Activated CD4-positive, alpha-beta T cell treated with anti-CD3 and anti-CD28 coated beads, Interleukin-2, Interleukin-4, amounts not matched to agents 100 ng/mL and 50 ng/mL, durations not matched to agents 16 hours and 8 hours (primary cell): Measurements from ENCODE around the gene TECPR2.

ENCODE experiments used
- DNase-seq: peaks from one replicate; pipeline ENCODE4 v3.0.0-alpha.2; 2020; ENCODE audit warnings: low spot score

TECPR2 gene

DNA sequence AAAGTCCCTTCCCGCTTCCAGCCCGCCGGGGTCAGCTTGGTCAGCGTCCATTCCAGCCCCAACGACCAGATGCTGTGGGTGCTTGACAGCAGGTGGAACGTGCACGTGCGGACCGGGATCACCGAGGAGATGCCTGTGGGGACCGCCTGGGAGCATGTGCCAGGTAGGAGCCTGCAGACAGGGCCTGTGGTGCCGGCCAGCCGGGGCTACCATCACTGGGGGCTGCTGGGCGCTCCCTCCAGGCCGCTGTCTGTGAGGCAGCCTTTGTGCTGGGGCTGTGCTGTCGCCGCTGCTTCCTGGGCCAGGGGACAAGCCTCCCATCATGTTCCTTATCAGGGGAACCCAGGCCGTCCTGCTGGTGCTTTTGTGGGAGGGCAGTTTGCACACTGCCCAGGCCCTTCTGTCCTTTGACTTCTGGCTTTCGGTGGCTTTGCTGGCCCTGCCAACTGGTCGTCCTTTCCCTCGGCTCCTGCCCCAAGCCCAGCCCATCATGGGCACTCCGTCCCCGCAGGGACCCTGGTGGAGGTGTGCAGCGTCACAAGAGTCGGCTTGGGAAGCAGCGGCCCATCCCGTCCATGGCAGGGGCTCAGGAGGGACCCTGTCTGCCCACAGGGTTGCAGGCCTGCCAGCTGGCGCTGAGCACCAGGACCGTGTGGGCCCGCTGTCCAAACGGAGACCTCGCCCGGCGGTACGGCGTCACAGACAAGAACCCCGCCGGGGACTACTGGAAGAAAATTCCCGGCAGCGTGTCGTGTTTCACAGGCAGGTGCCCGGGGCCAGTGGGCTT lies 134.4 kb downstream of the TECPR2 start:
- no peak for DNase-seq

DNA sequence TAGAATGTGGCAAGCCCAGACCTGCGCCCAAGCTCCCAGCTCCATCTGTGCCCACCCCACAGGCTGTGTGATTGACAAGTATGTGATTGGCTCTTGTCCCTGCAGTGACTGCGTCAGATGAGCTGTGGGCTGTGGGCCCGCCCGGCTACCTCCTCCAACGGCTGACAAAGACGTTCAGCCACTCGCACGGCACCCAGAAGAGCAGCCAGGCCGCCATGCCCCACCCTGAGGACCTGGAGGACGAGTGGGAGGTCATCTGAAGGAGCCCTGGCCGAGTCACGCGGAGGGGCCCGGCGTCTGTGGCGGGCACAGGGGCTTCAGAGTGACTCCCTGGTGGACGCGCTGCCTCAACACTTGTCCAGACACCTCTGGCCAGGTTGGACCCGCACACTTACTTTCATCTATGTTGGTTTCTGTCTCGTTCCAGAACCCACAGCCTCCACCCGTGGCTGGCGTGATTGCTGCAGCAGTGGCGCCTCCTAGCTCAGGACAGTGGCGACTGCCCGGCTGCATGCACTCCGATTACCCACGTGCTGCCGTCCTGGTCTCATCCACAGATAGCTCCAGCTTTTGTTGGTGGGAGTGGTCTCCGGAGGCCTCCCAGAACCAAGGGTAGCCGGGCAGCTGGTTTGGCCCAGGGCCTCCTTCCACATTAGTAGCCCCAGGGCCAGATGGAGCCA lies 135.4 kb downstream of the TECPR2 start:
- no peak for DNase-seq

DNA sequence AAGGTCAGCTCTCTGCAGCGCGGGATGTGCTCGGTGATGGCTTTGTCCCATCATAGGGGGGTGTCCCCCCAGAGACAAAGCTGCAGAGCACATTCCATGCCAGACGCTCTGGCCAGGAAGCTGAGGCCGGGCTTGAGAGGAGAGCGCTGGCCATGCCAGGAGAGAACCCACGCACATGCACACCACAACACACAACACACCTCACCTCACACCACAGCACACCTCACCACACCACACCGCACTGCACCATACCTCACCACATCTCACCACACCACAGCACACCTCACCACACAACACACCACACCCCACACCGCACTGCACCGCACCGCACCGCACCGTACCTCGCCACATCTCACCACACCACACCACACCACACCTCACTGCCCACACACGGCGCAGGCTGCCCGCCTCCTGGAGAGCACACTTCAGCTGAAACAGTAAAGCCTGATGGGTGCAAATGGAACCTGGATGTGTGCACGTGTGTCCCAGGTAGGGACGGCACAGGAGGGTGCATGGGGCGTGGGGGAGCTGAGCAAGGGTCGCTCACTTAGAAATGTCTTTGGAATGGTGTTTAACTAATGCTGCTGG lies 136.0 kb downstream of the TECPR2 start:
- DNase-seq, result no peak

DNA sequence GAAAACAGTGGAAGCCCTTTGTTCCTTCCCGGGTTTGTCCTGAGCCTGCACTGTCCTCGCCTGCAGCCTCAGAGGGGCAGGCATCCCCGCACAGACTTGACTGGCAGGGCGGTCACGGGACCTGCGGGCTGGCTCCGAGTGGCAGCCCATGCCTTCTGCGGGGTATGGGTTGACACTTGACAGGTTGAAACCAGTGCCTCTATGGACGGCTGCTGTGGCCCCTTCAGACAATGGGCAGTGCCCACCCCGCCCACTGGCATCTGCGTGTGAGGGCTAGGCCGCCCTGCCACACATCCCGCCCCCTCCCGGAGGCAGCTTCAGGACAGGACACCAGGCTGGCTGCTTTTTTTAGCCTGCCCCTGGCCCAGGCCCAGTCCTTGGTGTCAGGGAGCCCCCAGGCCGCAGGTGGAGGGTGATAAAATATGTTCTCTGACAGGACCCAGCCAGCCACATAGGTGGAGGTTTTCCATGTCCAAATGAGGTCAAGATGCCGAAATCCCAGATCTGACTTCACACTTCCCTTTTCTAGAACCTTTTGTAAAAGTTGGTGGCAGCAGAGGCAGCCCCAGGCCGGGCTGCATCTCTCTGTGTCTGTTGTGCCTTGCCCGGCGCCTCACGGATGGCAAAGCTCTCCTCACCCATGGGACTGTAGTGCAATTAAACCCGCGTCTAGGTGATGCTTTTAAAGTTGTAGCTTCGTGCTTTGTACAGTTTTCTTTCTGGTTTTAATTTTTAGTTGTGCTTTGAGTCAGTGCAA lies 136.8 kb downstream of the TECPR2 start:
- no peak for DNase-seq

DNA sequence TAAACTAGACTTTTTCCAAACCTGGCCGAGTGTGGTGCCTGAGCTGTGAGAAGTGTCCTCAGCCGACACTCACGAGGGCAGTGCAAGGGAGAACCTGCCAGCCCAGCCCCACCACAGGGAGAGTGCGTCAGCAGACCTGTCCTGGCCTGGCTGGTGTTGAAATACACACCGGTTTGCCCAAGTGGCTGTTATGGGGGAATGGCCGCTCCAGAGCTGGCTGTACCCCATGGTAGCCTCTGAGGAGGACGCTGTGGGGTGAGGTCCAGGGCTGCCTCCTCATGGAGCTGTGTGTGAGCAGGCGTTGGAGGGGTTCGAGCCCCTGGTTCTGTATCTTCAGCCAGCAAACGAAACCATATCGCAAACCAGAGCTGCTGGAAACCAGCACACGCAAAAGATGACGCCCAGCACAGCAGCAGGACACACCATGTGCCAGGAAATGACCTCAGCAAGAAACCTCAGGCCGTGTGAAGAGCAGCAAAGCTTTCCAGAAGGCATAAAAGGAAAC lies 137.5 kb downstream of the TECPR2 start:
- no peak for DNase-seq

DNA sequence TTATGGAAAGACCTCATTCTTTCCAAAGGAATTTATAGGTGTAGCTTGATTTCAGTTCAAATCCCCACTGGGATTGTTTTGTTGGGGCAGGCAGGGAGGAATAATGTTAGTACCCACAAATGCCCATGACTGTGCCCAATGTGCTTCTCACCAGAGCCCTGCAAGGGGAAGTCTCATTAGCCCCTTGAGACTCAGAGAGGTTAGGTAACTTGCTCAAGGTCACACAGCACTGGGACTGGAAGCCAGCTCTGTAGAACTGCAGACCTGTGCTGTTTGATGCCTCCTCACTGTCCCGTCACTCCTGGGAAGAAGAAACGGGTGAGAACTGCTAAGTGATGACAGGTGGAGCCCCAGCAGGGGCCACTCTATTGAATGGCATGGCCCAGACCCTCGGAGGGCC lies 138.0 kb downstream of the TECPR2 start:
- DNase-seq, result no peak

DNA sequence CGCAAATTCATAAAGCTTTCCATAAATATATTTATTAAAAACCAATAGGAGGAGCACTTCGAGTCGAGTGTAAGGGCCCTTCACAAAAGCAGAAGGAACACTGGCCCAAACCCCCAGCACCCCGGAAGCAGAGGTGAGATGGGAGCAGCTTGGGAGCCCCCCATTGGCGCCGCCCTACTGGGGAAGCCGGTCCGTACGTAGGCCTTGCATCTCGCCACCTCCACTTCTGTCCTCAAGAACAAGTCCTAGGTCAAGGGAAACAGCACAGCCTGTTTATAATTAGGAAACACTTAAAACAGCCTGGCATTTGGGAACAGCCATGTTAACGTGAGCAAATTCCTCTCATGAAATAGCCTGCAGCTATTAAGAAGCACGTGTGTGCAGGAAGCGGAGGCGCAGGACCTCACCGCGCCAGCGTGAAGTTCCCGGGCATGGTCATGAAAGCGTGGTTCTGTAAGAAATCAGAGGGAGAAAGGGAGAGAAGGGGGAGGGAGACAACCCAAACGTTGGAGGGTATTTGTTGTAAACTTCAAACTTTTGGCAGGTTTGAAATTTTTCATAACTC lies 139.1 kb downstream of the TECPR2 start:
- DNase-seq, result no peak

DNA sequence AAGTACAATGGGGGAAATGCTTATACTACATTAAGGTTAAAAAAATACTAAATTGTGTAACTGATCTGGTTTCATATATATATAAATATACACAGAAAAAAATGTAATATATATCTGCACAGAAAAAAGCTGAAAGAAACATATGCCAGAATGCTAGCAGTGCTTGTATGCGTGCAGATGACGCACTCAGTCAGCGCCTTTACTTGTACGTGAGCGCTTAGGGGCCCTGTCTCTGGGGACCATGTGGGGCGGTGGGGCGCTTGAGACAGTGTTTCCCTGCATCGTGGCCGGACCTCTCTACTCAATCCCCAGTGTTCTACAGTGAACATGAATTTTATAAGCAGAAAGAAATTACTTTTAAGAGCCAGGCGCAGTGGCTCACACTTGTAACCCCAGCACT lies 139.8 kb downstream of the TECPR2 start:
- DNase-seq, result no peak

DNA sequence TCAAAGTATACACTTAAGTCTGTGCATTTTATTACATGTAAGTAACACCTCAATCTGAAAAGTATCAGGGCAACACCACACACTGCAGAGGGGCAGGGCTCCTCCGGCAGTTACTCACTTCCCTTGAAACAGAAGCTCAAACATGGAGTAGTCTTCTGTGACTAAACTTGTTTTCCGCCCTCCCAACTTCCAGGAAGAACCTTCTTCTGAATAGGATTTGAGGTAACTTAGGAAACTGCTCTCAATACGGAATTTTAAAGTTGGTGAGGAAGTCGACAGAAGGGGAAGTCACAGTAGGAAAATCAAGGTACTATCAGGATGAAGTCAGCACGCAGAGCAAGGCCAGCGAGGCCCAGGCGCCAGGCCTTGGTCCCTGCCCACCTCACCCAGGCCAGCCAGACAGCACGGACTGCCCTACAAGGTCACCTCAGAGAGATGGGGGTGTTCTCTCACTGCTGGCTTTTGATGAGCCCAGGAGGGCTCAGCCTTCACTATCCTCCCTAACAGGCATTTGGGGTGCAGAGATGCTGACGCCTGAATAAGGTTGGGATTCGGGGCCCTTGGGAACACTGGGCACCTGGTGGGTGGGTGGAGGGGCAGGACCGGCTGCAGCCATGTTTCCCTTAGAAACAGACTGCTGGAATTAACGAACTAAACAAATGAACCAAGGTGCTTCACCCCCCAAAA lies 141.0 kb downstream of the TECPR2 start:
- no peak for DNase-seq

DNA sequence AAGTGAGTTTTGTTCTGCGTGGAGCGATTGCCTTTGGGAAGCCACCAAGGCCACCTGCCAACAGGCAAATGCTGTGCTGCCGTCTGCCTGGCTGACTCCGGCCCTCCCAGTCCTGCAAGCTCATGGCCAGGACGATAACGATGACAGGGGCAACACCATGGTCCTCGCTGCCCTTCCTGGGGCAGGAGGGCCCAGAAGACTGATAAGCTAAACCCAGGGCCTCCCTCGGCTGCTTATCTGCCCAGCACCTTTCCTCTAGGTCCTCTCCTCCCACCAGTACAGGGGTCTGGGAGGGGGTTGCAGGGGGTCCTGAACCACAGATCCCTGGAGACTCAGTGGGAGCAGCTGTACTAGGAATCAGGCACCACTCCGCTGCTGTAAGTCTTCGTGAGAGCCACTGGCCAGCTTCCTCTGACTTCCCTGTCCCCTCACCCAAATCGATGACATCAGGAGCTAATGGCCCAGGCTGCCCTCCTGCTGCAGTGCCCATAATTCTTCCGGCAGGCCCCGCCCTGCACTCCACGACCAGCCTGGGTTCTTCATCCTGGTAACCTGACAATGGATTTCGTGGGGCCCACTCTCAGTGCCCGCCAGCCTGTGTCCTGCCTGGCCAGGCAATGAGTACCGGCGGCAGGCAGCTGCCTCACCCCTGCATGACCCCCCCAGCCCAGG lies 141.7 kb downstream of the TECPR2 start:
- DNase-seq, result no peak

DNA sequence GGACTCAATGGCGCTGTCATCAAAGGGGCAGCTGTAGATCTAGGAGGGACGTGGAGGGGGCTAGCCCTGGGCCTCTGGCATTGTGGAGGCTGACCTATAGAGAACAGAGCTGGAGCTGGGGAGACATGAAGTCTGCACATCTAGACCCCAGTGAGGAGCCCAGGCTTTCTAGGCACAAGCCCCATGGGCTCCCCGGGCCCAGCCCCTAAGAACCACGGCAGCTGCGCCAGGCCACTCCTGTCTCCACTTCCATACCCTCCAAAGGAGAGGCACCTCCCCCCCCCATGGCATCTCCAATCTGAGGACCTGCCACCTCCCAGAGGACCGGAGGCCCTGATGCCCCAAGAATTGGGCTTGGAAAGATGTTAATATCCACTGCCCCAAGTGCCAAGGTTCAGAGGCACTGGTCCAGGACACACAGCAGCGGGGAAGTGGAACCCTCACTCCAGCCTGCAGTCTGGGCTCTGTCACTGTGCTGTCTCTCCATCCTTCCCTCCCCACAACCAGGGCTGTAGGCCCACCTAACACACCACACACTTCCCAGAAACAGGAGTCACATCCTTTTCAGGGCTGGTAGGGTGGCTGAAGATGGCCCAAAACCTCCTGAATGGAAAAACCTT lies 142.4 kb downstream of the TECPR2 start:
- DNase-seq, result no peak

DNA sequence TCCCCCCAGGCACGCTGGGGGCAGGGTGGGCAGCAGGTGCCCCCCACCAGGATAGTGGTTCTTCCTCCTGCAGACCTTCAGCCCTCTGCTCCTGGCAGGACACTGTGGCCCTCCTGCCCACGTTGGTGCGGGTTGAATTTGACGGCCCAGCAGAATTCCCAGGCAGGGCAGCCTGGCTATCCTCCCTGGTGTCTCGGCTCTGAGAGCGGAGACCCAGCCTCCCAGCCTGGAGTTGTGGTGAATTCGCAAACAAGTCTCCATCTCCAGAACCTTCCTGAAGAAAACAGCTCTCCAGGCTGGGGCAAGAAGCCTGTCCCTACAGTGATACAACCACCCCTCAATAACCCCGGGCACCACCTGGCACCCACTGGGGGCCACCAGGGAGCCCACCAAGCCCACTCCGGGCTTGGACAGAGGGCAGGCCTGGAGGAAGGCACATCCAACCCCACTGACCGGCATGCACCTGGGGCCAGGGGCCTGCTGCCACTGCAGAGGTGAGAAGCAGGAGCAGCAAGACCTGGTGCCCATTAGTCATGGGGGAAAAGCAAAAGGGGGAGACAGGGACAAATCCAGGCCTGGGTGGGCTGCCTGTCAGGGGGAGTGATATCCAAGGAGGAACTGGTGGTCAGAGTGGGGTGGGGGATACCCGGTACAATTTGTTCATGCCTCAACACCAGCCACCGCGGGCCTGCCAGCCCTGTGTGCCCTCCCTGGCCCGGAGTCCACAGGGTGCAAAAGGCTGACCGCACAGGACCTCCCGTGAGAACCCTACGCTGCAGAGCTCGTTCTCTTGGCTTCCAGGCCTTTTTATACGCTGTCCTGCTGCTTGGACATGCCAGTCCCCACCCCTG lies 143.3 kb downstream of the TECPR2 start:
- no peak for DNase-seq

DNA sequence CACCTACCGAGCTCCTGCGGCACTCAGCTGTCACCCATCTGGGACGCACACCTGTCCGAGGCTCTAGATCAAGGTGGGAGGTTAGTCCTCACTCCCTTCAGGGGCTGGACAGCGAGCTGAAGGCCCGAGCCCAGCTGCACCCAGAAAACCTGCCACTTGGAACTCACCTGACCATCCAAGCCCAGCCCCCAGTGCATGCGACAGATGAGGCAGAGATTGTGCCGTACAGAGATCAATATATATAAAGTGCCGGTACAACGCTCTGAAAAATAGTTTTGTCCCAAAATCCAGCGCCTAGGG lies 143.8 kb downstream of the TECPR2 start:
- DNase-seq, result no peak

DNA sequence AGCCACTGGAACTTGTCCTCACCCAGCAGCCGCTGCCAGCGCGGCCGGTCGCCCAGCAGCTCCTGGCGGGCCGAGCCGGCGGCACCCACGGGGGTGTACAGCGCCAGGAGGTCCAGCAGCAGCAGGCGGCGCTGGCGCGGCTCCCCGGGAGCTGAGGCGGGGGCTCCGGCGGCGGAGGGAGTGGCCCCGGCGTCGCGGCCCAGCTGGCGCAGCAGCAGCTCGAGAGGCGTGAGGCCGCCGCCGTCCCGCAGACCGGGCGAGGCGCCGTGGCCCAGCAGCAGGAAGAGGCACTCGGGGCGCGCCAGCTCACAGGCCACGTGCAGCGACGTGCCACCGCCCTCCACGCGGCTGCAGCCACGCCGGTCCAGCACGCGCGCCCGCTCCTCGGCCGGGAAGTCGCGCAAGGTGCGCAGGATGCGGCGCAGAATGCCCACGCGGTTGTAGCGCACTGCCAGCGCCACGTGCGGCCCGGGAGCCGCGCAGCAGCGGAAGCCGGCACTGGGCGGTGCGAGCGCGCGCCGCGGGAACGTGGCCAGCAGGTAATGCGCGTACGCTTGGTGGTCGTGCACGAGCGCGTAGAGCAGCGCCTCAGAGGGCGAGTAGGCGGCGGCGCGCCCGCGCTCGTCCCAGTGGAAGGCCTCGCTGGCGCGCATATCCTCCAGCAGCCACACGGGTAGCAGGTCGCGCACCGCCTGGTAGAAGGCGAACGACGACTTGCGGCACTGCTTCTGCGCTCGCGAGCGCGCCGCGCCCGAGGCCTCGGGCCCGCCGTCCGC lies 144.5 kb downstream of the TECPR2 start:
- DNase-seq, result no peak

DNA sequence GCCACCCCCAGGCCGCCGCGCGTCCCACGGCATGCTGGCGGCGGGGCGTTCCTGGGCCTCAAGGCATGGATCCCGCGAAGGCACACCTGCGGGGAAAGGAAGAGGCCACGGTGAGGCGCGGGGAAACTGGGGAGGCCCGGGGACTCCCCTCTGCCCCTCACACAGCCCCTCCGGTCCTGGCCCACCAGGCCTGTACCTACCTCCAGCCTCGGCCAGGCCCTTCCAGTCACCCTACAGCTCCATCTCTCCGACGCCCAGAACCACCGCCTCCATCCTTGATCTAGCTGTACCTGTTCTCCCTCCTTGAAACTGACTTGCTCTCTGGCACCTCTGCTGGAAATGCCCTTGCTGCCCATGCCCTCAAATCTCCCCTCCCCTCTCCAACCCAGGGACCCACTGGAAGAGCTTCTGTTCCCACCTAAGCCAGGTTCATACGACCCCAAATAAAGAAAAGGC lies 145.1 kb downstream of the TECPR2 start:
- DNase-seq, result no peak

DNA sequence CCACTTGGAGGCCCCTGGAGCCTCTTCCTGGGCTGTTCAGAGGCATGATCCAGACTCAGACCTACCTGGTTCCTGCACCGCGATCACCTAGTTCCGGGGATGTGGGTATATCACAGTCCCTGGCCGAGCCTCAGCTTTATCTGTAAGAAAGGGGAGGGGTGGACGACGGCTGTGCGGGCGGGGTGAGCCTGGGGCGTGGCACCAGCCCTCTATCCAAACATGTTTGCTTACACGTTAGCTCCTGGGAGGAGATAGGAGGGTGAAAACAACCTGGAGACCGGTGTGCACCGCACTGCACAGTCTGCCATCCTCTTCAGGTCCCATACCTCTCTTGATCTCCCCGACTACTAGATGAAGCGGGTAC lies 145.7 kb downstream of the TECPR2 start:
- no peak for DNase-seq

DNA sequence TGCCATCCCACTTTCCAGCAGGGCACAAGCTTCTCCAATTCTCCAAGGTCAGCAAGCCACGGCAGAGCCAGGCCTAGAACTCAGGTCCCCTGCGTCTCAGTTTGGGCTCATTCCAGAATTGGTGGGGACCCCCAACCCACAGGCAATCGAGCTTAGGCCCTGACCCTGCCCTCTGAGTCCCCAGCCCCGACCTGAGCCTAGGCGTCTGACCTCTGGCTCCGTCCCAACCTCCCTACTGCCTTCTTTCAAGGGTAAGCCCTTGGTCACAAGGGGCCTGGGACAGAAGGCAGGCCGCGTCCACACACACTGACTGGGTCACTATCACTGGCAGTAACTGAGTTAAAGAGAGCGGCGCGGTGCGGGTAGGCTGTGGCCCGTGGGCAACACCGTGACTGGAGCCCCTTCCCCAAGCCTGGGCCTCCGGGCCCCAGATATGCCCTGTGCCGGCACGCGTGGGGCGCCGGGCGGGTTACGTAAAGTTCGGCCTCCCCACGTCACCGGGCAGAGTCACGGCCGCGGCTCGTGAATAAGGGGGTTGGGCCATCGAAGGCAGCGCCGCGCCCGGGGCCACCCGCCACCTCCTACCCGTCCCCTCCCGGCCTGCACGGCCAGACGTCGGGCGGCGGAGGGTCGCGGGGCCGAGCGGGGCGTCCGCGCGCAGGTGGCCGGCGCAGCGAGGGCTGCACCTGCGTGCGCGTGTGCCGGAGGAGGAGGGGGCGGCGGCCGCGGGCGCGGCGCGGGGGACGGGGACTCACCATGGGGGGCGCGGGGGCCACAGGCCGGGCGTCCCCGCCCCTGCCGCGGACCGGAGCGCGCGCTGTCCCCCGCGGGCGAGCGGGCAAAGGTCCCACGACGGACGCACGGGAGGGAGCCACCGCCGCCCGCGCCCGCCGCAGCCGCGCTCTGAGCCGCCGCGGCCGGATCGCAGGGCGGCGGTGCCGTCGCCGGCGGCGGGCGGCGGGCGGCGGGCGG lies 146.3 kb downstream of the TECPR2 start:
- DNase-seq, result no peak
